HG03460 (cell line): ENCODE results near the gene PSMG1.
A peak's percentile ranks its signal among the peaks of the same experiment; 100 is the strongest.

ENCODE experiments used
- ATAC-seq: cut with Tn5 transposase; IDR thresholded peaks from one replicate; pipeline ENCODE4 v1.9.1; 2021; ENCODE audit not compliant: unreplicated experiment

PSMG1 gene

DNA sequence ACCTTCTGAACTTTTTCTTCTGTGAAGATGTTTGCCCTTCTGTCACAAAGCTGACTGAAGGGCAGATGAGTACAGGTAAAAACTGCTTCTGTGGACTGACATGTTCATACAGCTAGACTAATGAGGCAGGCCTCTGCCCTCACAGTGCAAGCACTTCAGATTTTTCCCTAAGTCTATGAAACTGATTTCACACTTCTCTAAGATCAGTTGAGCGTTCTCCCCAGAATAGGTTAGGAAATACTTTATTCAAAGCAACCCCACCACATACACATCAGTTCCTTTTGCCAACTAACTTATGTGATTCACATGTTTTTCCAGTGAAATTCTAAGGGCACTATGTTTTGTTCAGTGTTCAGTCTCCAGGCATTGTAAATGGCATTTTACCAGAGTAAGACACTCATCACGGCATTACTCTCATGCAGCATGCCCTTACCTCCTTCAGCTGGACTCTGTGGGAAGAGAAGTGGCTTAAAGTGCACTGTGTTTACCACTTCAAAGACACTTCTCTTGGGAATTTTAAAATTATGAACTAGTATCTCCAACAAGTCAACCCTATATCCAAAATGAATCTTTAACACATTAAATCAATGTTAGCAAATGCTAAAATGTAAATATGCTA is 5.4 kb upstream of the PSMG1 start:
- no peak for ATAC-seq

DNA sequence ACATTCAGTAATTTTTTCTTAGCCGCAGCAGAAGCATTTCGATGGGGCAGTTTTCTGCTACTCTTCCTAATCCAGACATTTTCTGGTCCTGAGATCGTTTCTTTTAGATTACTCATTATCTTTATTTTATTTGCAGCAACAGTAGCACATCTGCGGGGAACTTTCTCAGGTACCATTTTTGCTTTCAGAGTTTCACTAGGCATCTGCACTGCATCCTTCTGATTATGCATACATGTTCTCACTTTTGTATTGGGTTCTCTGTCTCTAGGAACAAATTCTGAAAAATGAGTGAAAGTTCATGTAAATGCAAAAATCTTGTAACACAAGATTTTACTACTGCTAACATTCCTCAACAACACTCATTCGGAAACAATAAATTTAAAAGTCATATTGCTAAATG is 3.9 kb upstream of the PSMG1 start:
- ATAC-seq: no peak

DNA sequence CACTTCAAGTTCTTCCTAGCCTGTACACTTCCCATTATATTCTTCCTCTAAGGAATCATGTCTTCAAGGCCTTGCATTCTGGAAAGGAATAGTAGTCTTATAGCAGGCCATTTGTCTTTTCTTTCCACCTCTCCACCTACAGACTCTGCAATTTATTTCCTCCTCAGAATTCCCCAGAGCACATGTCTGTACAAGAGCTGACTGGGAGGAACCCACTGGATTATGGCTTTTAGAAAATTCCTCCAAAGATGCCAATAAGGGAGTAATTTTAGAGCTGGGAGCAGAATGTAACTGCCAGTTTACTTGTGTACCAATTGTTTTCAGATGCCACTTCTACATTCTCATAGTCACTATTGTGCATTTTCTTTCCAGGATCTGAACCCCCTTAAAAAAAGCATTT is 3.4 kb upstream of the PSMG1 start:
- ATAC-seq: no peak

DNA sequence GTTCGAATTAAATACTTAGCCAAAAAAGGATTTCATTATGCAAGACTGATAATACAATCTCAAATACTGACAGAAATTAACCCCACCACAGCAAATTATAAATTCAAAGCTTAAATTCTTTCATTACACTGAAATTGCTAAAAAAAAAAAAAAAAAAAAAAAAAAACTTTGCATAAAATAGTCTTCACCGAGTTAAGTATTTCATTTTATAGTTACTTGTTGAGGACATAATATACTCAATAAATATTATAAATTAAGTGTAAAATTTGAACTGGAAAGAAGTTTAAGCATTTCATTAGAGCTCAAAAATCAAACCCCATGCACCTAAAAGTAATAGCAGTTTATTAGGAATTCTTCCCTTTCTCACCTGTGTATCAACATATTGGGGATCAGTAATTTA is 1.9 kb upstream of the PSMG1 start:
- no peak for ATAC-seq

DNA sequence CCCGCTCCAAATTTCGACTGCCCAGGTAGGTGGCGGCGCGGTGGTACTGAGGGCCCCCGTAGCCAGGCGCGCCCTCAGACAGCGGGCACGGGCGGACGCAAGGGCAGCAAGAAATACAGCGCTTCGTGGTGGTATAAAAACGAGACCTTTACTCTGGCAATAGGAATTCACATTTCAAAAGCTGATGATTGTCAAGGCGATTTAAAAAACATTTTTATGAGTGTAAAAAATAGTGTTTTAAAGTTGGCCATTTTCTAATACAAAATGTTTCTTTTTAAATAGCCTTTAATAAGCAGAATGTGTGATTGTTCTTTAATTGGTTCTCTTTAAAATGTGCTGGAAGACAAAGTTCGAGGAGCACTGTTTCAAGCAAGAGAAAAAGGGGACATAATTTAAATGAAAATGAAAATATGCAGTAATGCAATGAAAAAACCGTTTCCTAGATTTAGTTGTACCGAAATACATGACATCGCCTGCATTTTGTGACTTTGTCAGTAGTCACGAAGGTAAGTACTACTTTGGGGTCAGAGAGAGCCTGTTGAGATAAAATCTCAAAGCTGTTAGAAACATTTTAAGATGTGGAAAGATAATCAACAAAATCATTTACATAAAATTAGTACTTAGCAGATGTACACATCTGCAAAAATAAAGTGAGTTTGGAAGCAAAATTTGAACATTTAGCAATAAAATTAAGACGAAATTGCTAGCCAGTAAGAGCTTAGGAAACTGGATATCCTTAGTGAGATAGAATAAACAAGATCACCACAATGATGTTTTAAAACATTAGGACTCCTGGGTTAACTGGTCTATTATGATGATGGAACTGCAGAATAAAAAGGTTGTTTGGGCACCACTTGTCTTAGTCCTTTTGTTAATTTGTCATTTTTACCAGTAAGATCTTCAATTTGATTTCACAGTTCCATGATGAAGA is 1.1 kb upstream of the PSMG1 start:
- ATAC-seq: no peak

DNA sequence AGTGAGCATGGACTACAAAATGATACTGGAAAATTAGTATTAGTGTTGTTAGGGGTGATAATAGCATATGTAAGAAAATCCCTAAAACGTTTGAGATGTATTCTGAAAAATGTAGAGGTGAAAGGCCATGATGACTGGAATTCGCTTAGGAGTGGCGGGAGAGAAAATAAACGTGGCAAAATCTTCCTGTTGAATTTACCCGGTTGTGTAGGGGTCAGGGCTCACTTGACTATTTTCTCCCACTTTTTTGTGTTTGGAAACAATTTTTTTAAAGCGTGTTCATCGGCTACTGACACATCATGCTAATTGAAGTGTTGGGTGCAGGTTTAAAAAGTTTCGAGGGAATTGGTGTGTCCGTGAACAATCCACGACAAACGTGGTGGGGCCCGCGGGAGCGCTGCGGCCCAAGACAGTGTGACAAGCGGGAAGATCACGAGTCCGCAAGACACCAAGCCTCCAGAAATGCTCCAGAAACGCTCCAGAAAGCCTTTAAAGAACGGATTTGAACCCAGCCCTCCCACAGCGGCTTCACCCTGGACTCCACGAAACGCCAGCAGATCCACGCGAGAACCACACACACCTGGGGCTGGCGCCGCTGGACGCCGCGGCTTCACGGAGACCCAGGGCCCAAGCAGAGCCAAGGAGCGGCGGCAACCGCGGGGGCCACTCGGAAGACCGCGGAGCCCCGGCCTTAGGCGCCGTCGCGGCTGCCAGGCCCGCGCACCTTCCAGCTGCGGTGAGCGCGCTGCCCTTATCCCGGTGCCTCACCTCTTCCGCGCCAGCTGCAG is 573 bp downstream of the PSMG1 start:
- ATAC-seq: peak; percentile 30

DNA sequence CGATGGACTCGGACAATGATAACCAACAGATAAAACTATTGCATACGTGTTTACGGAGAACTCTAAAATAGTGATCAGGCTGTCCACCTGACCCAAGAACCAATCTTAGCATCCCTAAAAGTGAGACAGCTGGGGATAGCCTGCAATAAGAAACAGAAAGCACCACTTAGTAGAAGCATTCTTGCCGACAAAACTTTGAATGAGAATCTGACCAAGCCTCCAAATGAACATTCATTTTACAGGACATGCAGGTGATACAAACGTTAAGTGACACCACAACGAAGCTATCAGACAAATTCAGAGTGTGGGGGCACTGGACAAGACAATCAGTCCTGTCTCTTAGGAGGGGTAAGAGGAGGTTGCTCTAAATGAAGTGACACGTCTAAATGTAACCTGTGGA is 1.2 kb downstream of the PSMG1 start:
- ATAC-seq: no peak

DNA sequence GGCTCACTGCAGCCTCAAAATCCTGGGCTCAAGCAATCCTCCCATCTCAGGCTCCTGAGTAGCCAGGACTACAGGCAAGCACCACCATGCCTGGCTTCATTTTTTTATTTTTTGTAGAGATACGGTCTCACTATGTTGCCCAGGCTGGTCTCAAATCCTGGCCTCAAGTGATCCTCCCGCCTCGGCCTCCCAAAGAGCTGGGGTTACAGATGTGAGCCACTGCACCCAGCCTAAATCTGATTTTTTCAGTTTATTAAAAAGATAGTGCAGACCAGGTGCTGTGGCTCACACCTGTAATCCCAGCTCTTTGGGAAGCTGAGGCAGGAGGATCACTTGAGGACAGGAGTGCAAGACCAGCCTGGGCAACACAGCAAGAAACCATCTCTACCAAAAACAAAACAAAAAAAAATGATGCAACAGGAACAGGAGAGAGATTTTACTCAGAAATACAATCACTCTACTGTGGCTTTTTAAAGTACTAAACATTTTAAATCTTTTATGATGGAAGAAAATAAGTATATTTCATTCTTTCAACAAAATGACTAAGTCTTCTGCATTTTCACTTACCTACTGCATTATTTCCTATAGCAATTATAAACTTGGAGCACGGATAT is 1.9 kb downstream of the PSMG1 start:
- ATAC-seq: no peak

DNA sequence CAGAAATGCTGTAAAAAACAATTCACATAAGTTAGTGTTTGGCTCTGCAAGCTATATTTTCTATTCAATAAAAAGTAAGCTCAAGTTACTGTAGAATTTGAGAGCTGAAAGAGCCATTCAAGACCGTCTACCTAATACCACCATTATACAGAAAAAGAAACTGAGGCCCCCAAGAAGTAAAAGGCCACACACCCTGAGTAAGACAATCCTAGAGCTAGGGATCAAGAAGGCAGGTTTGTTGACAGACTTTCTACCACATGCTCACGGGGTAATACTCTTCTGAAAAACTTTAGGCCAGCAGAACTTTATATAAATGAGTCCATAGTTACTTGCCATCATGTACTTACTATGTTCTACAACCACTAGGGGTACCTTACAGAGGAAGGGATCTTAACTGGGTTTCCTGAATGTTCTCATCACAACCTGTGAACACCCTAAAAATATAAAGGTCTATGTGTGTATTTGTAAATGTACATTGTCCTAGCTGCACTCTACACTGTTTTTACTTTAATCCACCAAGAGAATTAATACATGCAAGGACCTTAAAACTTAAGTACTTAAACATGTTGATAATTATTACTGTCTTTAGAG is 2.7 kb downstream of the PSMG1 start:
- no peak for ATAC-seq

DNA sequence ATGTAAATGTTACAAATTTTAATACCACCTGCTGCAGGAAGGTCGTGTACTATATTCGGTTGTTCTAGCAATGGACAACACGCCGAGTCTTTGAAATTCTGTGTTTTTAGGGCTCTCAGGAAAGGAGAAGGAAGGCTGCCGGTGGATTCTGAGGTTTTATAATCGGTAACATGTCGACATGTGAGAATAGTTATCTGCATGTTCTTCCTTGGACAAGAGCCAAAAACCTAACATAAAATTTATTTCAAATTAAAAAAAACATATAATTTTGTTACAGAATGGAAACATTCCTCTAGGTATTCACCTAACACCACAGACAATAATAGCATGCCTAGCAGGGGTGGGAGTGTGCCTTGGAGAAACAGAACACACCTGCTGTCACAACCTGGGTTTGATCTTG is 4.8 kb downstream of the PSMG1 start:
- ATAC-seq: no peak

DNA sequence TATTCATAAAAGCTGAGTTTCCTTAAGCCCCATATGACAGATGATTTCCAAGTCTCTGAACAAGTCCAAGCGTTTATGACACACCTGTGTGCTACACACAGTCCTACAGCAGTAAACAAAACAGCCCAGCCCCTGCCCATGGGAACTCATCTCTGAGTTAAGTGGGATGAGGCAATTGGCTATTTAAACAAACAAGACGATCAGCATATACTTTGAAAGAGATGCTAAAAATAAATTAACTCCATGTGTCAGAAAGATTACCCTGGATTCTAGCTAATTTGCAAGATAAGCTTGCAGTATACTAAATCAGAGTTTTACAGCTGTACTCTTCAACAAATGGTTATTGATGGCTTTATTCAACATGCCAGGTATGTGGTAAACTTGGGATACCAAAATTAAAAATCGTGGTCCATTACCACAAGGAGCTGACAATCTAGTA is 7.0 kb downstream of the PSMG1 start:
- no peak for ATAC-seq

DNA sequence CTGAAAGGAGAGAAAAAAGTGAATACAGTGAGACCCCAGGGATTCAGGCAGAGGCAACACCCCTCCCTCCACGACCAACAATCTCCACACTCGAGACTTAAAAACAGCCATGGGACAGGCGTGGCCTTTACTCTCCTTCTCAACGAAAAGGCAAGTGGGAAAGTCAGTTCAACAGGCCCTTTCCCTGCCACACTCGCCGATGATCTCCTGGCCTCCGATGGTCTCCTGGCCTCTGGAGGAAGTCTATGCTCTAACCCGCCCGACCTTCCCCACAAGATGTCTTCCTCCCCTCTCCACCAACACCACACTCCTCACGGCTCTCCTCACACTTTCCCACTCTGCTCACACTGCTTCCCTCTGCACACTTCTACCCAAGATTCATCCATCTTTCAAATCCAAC is 7.6 kb downstream of the PSMG1 start:
- no peak for ATAC-seq

DNA sequence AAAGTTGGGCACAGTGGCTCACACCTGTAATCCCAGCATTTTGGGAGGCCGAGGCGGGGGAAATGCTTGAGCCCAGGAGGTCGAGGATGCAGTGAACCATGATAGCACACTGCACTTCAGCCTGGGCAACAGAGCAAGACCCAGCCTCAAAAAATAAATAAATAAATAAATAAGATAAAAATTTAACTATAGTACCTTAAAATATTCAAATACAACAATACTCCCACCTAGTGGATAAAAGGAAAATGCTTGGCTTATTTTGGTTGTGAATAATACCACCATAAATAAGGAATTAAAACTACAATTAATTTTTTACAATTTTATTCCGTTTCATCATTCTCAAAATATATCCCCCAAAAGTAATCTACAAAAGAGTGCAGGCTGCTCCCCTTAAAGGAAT is 8.1 kb downstream of the PSMG1 start:
- no peak for ATAC-seq

DNA sequence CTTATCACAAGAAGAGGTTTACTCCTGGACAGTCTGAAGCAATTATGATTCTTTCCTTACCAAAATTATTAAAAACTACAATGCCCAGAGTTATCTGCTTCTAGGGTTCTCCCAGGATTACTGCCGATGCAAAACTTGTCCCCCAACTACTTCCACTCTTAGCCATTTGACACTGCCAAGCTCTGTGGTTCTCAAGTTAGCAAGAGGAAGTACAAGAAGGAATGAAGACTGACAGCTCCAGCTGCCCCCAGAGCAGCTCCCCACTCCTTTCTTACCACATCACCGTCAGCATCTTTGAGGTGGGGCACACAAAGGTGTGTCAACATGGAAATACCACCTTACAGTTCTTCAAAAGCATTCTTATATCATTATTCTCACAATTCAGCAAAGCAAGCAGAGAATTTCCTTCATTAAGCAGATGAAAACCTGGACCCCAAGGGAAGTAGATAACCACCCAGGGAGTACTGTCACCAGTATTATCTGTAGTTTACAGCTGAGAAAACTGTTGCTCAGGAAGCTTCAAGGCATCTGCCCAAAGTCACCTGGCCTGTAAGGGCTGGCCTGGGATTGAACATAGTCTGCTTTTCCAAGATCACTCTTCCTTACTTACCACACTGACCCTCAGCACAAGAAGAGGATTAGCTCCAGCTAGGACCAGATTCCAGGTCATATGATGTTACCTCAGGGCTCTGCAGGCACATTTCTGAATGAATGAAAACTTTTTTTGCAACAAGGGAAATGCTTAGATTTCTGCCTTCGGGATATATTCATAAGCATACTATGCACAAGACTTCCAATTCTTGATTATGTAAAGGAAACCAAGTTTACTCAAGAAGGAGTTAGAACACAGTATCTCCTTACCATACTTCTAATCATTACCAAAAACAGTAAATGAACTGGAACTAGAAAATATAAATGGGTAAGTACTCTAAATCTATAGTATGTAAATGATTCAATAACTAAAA is 9.3 kb downstream of the PSMG1 start:
- ATAC-seq: no peak

DNA sequence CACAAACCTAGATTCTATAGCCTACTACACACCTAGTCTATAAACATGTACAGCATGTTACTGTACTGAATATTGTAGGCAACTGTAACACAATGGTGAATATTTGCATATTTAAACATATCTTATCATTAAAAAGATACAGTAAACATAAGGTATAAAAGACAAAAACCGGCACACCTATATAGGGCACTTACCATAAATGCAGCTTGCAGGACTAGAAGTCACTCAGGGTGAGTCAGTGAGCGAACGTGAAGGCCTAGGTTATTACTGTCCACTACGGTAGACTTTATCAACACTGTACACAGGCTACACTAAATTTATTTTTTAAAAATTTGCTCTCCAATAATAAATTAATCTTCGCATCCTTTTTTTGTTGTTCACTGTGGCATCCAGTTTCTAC is 13.3 kb downstream of the PSMG1 start:
- ATAC-seq: no peak

DNA sequence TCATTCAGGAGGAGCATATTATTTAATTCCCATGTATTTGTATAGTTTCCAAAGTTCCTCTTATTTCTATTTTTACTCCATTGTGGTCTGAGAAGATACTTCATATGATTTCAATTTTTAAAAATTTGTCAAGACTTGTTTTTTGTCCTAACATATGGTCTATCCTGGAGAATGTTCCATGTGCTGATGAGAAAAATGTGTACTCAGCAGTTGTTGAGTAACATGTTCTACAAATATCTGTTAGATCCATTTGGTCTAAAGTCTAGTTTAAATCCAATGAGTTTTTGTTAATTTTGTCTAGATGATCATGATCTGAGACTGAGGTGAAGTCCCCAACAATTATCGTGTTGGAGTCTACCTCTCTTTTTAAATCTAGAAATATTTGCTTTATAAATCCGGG is 14.5 kb downstream of the PSMG1 start:
- ATAC-seq: no peak

DNA sequence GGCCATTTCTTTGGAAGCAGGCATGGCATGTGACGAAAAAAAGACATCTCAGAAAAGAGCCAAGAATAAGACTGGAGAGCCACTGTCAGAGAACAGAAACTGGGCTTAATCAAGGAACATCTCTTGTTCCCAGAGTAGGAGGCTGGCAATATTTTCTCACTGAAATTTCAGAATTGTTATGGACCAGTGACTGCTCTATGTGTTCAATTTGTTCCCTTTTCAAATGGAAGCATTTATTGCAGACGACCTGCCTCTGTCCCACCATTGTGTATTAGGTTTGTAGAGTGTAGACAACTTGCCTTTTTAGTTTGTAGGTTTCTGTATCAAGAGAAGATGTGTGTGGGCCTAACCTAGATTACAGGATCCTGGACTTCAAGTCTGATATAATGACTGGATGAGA is 18.7 kb downstream of the PSMG1 start:
- ATAC-seq: no peak

DNA sequence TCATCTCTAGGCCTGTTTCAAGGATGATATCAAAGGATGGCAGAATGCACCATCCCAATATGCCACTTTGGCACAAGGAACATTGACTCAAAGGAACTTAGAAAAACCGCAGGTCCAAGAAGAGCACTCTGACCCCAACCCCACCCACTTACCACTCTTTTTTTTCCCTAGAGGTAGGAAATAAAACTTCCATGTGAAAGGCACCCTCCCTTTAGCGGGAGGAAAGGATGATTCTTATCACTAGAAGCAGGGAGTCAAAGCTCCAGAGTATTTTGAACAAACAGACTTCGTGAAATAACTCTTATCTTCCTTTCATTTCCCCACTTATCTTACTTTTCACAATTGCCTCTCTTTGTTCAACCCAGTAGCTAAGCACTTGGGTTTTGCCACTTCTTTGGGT is 22.2 kb downstream of the PSMG1 start:
- no peak for ATAC-seq

DNA sequence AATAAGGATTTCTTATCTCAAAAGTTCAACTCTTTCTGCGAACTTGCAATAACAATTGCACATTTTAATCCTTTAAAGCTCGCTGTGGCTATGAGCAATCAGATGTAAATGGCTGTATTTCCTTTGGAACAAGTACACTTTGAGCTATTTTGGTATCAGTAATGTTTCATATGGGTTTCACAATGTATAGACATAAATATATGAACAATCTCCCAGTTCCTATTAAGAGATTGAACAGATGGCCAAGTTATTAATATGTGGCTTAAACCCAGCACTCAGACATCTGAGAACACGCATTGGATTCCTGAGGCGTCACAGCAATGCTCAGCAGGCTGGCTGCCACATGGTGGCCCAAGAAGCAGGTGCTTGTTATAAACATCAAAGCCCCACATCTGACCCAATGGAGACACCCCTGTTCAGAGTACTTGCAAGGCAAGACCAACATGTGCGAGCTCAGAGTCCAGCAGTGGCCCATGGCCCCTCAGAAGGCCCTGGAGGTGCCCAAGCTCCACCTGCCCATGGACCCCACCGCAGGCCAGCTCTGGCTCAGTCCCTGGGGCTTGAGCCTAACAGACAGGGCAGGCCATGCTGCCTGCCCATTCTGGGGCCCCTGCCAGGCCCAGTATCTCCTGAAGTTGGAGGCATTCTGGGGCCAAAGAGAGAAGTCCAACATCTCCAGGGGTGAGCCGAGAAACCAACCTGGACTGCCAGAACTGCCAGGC is 23.7 kb downstream of the PSMG1 start:
- ATAC-seq: no peak
